ENCODE data around the gene MAP1B. TPM values are rescaled to one million over a fixed set of nuclear protein-coding genes. Genes with fewer than 3 reads are reported as not detected.

The MAP1B gene
- polyA plus RNA-seq, 1 donor (not counting 4 experiments of a cell fraction or from before 2014, with no cell fraction given), result 3.3 TPM

GRCh38 chr5:72117307-72117706 is 10.0 kb downstream of the MAP1B start:
- H3K9me1 ChIP-seq (ENCODE audit: control insufficient read depth, extremely low read depth, insufficient read depth, low read length), result no peaks in the 10 kb centered on the region
- H3K27me3 ChIP-seq (ENCODE audit: control insufficient read depth, extremely low read depth, insufficient read depth, low read length), result no peaks in the 10 kb centered on the region
- H3K27ac ChIP-seq (ENCODE audit: control insufficient read depth, insufficient read depth, low read length), result no peak overlapping the region
- TF ChIP-seq, protein P1, sequence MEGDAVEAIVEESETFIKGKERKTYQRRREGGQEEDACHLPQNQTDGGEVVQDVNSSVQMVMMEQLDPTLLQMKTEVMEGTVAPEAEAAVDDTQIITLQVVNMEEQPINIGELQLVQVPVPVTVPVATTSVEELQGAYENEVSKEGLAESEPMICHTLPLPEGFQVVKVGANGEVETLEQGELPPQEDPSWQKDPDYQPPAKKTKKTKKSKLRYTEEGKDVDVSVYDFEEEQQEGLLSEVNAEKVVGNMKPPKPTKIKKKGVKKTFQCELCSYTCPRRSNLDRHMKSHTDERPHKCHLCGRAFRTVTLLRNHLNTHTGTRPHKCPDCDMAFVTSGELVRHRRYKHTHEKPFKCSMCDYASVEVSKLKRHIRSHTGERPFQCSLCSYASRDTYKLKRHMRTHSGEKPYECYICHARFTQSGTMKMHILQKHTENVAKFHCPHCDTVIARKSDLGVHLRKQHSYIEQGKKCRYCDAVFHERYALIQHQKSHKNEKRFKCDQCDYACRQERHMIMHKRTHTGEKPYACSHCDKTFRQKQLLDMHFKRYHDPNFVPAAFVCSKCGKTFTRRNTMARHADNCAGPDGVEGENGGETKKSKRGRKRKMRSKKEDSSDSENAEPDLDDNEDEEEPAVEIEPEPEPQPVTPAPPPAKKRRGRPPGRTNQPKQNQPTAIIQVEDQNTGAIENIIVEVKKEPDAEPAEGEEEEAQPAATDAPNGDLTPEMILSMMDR (optimal IDR thresholded peaks at IDR 0.05 in 1 of 3, IDR thresholded peaks at IDR 0.05 in 1 of 3, conservative IDR thresholded peaks at IDR 0.05 in 1 of 3; ENCODE audit: extremely low read depth in 1 of 3, insufficient read depth in 2 of 3, low read length in 3 of 3), result no peak
- no peak for TF ChIP-seq EZH2 (IDR thresholded peaks at IDR 0.05; ENCODE audit: low read length)
- no peaks in the 10 kb centered on the region for H3K9me3 ChIP-seq (ENCODE audit: control insufficient read depth, low read depth, low read length)
- no peak overlapping the region for H3K4me3 ChIP-seq (ENCODE audit: control insufficient read depth in 2 of 3, extremely low read depth in 1 of 3, insufficient read depth in 2 of 3, low read depth in 1 of 3, low read length in 3 of 3)
- H3K4me2 ChIP-seq (ENCODE audit: control insufficient read depth, extremely low read depth, insufficient read depth, low read depth, low read length), result no peak overlapping the region
- no peaks in the 10 kb centered on the region for H4K20me1 ChIP-seq (ENCODE audit: control insufficient read depth, extremely low read depth, insufficient read depth, low read length)
- H3K4me1 ChIP-seq (ENCODE audit: control insufficient read depth, extremely low read depth, insufficient read depth, low read length), result no peaks in the 10 kb centered on the region
- peaks cover 0 to 3% of the 10 kb centered on the region in 2 experiments for H3K36me3 ChIP-seq (ENCODE audit: control insufficient read depth in 2 of 2, extremely low read depth in 1 of 2, insufficient read depth in 2 of 2, low read length in 2 of 2)
- FAIRE-seq (no peak), DNase-seq (ENCODE audit: low read depth, low spot score) (no peak)
- dilution Hi-C loops (cut with MboI; ENCODE audit: extremely low pct_ligation_motif_present, low sequenced_read_pairs), result no loop called here
- H2AFZ ChIP-seq (ENCODE audit: control insufficient read depth, low read length), result no peak overlapping the region
- H3K9ac ChIP-seq (ENCODE audit: control insufficient read depth, extremely low read depth, insufficient read depth, low read length), result no peak overlapping the region
- no peaks in the 10 kb centered on the region for H3K79me2 ChIP-seq (ENCODE audit: control insufficient read depth, insufficient read depth, low read length)

GRCh38 chr5:72121052-72121779 is 13.9 kb downstream of the MAP1B start:
- Histone ChIP-seq H3K79me2 (ENCODE audit: control insufficient read depth, insufficient read depth, low read length) (no peaks in the 10 kb centered on the region), H3K36me3 (ENCODE audit: control insufficient read depth in 2 of 2, extremely low read depth in 1 of 2, insufficient read depth in 2 of 2, low read length in 2 of 2) (peaks cover 0 to 3% of the 10 kb centered on the region in 2 experiments), H3K27me3 (ENCODE audit: control insufficient read depth, extremely low read depth, insufficient read depth, low read length) (no peaks in the 10 kb centered on the region), H3K27ac (ENCODE audit: control insufficient read depth, insufficient read depth, low read length) (no peak overlapping the region), H3K4me2 (ENCODE audit: control insufficient read depth, extremely low read depth, insufficient read depth, low read depth, low read length) (no peak overlapping the region), H3K9me1 (ENCODE audit: control insufficient read depth, extremely low read depth, insufficient read depth, low read length) (no peaks in the 10 kb centered on the region), H4K20me1 (ENCODE audit: control insufficient read depth, extremely low read depth, insufficient read depth, low read length) (no peaks in the 10 kb centered on the region), H3K4me3 (ENCODE audit: control insufficient read depth in 2 of 3, extremely low read depth in 1 of 3, insufficient read depth in 2 of 3, low read depth in 1 of 3, low read length in 3 of 3) (no peak overlapping the region), H2AFZ (ENCODE audit: control insufficient read depth, low read length) (no peak overlapping the region), H3K4me1 (ENCODE audit: control insufficient read depth, extremely low read depth, insufficient read depth, low read length) (peaks cover 7% of the 10 kb centered on the region), H3K9ac (ENCODE audit: control insufficient read depth, extremely low read depth, insufficient read depth, low read length) (no peak overlapping the region), H3K9me3 (ENCODE audit: control insufficient read depth, low read depth, low read length) (no peaks in the 10 kb centered on the region)
- DNase-seq (ENCODE audit: low read depth, low spot score) (no peak), FAIRE-seq (no peak)
- TF ChIP-seq, protein P1 (optimal IDR thresholded peaks at IDR 0.05 in 1 of 3, IDR thresholded peaks at IDR 0.05 in 1 of 3, conservative IDR thresholded peaks at IDR 0.05 in 1 of 3; ENCODE audit: extremely low read depth in 1 of 3, insufficient read depth in 2 of 3, low read length in 3 of 3), result no peak
- no peak for TF ChIP-seq EZH2 (IDR thresholded peaks at IDR 0.05; ENCODE audit: low read length)
- dilution Hi-C loops (cut with MboI; ENCODE audit: extremely low pct_ligation_motif_present, low sequenced_read_pairs), result no loop called here
